GM12892 (cell line): Measurements from ENCODE around the gene OTOS.

Experiments
- DNase-seq: peaks from one replicate; pipeline ENCODE4 v3.0.0; 2011; ENCODE audit not compliant: insufficient read length
- FAIRE-seq: peaks from 2 replicates; lab custom pipeline; 2011; peaks lifted over from hg19 to GRCh38; lab: Jason Lieb, UNC
- POLR2A ChIP-seq: IDR thresholded peaks from 2 replicates; pipeline ENCODE4 v1.6.1; 2011; ENCODE audit warnings: low read depth, low read length, control low read depth
- POLR2AphosphoS5 ChIP-seq: IDR thresholded peaks from 2 replicates; pipeline ENCODE4 v1.6.1; 2011; ENCODE audit warnings: low read depth, low read length, control low read depth
- TAF1 ChIP-seq: IDR thresholded peaks from 2 replicates; pipeline ENCODE4 v1.6.1; 2011; ENCODE audit warnings: low read depth, mild to moderate bottlenecking, control low read depth, low read length, borderline replicate concordance

OTOS gene

GRCh38 chr2:240144649-240145261, 4.3 kb upstream of the OTOS start:
- FAIRE-seq (no peak), DNase-seq (no peak)
- TF ChIP-seq TAF1: no peak
- TF ChIP-seq POLR2AphosphoS5: no peak
- TF ChIP-seq POLR2A: no peak

GRCh38 chr2:240143801-240144648, 3.6 kb upstream of the OTOS start:
- peak; percentile 71 for FAIRE-seq

GRCh38 chr2:240143276-240143675, 2.8 kb upstream of the OTOS start:
- FAIRE-seq: no peak
- no peak for DNase-seq

More at GRCh38 chr2:240143801-240144648, 3.6 kb upstream of the OTOS start:
- peak; percentile 90 for DNase-seq
- TF ChIP-seq POLR2AphosphoS5 (no peak), TAF1 (no peak), POLR2A (no peak)

GRCh38 chr2:240142859-240143258, 2.4 kb upstream of the OTOS start:
- TF ChIP-seq TAF1 (no peak), POLR2A (no peak), POLR2AphosphoS5 (no peak)
- DNase-seq (no peak), FAIRE-seq (no peak)

More at GRCh38 chr2:240143276-240143675, 2.8 kb upstream of the OTOS start:
- TF ChIP-seq TAF1 (no peak), POLR2AphosphoS5 (no peak), POLR2A (no peak)

GRCh38 chr2:240142256-240142775, 1.9 kb upstream of the OTOS start:
- no peak for FAIRE-seq
- TF ChIP-seq POLR2A: no peak
- no peak for TF ChIP-seq TAF1
- TF ChIP-seq POLR2AphosphoS5: no peak
- DNase-seq: no peak

GRCh38 chr2:240141736-240142135, 1.3 kb upstream of the OTOS start:
- DNase-seq (no peak), FAIRE-seq (no peak)
- no peak for TF ChIP-seq TAF1
- TF ChIP-seq POLR2AphosphoS5: no peak
- TF ChIP-seq POLR2A: no peak

GRCh38 chr2:240140920-240141319, 462 bp upstream of the OTOS start:
- FAIRE-seq: no peak
- DNase-seq: no peak
- no peak for TF ChIP-seq POLR2AphosphoS5
- TF ChIP-seq TAF1: no peak
- no peak for TF ChIP-seq POLR2A

- no peak for FAIRE-seq
- no peak for TF ChIP-seq POLR2A
- no peak for TF ChIP-seq POLR2AphosphoS5
- TF ChIP-seq TAF1: no peak
- no peak for DNase-seq
Observed at GRCh38 chr2:240139666-240140393, 628 bp downstream of the OTOS start.

- FAIRE-seq: no peak
- TF ChIP-seq TAF1 (no peak), POLR2A (no peak), POLR2AphosphoS5 (no peak)
Observed at GRCh38 chr2:240139011-240139441, 1.4 kb downstream of the OTOS start.

GRCh38 chr2:240138254-240138984, 2.0 kb downstream of the OTOS start:
- DNase-seq (no peak), FAIRE-seq (no peak)

More at GRCh38 chr2:240139011-240139441, 1.4 kb downstream of the OTOS start:
- no peak for DNase-seq

More at GRCh38 chr2:240138254-240138984, 2.0 kb downstream of the OTOS start:
- TF ChIP-seq POLR2AphosphoS5: no peak
- no peak for TF ChIP-seq TAF1
- TF ChIP-seq POLR2A: no peak
